GM19397 (cell line): ENCODE data around the gene BBS9.

Source experiments
- ATAC-seq: cut with Tn5 transposase; IDR thresholded peaks from one replicate; pipeline ENCODE4 v1.9.1; 2021; ENCODE audit warnings: mild to moderate bottlenecking, moderate library complexity; ENCODE audit not compliant: unreplicated experiment

The BBS9 gene

DNA sequence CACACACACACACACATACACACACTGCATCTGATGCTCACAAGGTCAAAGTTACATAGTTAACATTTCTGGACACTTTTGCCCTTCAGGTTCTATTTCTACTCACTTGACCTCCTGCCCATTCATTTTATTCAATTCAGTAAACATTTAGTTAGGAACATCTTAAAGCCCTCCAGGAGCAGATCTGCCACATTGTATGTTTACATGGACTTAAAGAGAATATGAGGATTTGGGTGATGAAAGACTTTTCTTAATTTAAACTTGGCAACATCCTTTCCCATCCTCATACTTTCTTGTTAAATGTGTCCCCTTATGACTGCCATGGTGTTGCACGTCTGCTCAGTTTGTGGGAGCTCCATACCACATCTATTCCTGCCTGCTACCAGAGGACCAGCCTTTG is 453.2 kb downstream of the BBS9 start:
- ATAC-seq, result no peak

DNA sequence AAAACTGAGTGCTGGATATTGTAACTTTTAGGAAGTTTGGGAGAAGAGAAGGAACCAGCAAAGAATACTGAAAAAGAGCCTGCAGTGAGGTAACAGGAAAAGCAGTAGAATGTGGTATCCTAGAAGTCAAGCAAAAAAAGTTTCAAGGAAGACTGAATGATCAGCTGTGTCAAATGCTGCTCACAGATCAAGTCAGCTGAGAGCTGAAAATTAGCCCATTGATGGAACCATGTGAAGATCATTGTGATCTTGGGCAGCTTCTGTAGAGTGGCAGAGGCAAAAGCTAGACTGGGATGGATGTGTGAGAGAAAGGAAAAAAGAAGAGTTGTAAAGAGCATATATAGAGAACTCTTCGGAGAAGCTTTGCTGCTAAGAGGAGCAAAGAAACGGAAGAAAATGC is 460.5 kb downstream of the BBS9 start:
- ATAC-seq, result no peak

DNA sequence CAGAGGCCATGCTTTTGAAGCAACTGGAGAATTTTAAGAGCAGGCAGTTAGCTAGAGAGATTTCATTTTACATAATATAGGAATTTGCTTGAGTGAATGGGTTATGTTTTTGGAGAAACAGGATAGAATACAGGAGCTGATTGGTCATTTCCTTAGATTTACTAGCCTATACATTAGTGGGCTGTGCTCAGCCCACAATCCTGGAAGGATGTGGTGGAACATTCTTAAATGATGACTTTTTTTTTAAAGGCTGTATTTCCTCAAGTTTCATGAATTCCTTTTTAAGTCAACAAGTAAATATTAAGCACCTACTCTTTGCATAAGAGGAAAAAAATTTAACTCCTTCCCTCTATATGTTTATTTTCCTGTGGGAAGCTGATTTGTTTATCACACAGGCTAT is 461.6 kb downstream of the BBS9 start:
- ATAC-seq, result no peak

DNA sequence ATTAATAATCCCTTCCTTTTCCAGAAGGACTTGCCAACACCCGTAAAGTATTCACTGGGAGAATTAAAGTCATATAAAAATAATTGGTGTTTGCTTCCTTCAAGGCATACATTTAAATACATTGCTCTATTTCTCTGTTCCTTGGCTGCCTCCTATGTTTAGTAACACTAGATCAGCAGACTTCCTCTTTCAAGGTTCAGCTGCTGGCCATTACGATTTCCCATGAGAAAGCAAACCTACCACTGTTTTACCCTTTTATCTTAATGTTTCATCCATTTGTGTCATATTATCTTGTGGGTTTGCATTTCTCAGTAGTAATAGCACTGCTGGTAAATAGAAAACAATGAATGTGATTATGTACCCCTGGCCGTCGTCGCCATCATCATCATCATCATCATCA is 462.1 kb downstream of the BBS9 start:
- ATAC-seq, result no peak

DNA sequence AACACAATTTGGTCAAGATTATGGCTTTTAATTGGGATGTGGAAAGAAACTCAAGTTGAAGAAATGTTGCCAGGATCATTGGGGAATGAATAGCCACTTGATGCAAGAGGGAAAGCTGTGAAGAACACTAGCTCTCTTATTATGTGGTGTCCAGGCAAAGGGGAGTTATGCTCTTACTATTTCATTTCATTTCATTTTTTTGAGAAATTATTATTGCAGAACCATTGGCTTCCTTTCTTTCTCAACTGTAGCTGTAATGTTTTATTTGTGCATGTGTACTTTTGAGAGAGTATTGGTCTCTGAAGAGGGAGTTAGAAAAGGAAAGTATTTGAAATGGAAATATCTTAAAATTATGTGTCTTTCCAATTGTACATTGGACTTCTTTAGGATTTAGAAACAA is 463.4 kb downstream of the BBS9 start:
- ATAC-seq, result no peak

- ATAC-seq, result no peak
Measured at GRCh38 chr7:33593611-33594010, 464.2 kb downstream of the BBS9 start.

GRCh38 chr7:33596686-33597085 is 467.3 kb downstream of the BBS9 start:
- ATAC-seq, result no peak

- no peak for ATAC-seq
Measured at GRCh38 chr7:33597181-33597580, 467.8 kb downstream of the BBS9 start.

GRCh38 chr7:33601101-33601500 is 471.7 kb downstream of the BBS9 start:
- no peak for ATAC-seq

DNA sequence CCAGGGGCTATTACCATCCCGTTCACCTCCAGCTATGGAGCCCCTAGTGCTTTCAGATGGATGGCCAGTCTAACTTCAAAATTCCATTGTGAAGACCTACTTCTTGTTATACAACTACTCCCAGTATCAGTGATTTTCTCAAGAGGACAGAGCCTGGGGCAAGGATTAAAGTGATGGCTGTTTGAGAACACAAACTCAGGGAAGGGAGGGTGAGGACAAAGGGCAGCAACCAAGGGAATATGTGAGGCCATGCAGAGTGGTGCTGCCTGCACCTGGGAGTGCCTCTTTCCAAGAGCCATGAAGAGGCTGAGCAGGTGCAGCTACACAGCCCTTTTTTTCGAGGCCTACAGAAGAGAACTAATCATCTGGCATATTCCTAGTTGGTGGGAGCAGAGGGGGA is 472.5 kb downstream of the BBS9 start:
- no peak for ATAC-seq

DNA sequence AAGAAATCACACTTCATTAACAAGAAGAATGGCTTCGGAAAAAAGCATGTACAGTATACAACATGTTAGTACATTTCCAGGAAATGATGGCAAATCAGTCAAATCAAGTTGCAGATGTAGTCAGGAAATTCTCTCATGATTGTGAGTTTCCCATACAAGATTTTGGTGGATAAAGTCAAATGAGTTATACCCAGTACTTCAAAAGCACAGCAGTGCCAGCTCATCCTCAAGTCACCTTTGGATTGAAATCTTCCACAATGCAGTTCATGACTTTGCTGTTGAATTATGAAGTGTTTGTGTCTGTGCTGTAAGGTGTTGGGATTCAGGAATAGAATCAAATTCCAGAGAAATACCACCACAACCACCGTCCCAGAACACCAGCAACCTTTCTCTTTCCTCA is 474.7 kb downstream of the BBS9 start:
- no peak for ATAC-seq

DNA sequence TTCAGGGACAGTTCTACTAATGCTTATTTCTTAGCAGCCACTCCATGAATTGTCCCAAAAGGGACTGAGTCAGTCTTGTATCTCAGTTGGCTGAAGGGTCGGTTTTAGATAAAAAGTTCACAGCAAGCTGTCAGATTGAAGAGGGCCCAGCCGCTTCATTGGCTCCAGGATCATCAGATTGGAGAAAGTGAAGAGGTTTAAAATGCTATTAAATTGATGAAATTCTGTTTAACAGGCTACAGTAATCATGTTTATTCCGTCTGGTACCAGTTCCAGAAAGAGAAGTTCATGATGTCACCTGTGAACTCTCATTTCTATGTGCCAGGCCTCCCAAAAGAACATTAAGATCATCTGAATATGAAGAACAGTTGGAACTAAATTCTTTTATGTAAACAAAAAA is 481.6 kb downstream of the BBS9 start:
- no peak for ATAC-seq

DNA sequence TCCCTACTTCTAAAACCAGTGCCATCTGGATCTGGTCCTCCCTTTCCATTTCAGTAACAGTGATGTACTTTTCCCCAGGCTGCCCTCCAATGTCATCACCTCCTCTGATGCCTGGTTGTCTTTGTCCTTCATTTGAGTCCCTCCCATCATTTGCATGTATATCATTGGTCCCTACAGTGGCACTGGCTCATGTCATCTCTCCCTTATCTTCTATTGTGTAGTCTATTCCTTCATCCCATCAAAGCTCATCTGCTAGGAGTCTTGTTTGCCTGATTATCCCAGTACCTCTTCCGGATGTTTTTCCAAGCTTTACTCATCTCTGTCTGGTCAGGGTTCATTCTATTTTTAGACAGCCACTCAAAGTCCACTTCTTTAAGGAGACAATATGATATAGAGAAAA is 483.1 kb downstream of the BBS9 start:
- no peak for ATAC-seq

DNA sequence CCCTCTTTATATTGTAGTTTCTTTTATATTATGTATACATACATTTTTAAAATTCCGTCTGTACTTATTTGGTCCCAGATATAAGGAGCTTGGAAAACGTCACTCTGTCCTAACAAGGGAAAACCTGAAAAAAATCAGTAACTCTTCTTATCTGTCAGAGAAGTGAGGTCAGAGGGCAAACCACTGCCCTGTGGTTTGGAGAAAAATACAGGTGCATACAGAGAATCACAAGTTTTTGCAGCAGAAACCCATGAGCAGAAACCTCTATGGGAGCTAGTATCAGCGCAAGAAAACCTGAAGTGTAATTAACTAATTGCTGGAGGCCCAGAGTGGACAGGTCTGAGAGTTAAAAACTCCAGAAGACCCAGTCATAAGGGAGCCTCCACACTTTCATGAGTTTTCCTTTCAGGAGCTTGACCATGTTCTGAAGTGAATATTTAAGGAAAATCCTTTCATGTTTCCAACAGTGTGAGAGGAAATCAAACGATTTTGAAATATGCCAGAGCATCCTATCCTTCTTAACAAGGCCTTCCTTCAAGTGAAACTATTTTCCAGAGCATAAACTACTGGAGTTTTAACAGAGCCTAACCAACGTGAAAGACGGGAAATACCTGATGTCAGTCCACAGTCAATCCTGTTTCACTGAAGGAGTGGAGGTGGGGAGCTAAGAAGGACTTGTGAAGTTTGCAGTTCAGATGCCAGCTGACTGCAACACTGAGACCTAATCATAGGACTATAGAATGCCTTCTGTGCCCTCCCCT is 485.2 kb downstream of the BBS9 start:
- no peak for ATAC-seq

DNA sequence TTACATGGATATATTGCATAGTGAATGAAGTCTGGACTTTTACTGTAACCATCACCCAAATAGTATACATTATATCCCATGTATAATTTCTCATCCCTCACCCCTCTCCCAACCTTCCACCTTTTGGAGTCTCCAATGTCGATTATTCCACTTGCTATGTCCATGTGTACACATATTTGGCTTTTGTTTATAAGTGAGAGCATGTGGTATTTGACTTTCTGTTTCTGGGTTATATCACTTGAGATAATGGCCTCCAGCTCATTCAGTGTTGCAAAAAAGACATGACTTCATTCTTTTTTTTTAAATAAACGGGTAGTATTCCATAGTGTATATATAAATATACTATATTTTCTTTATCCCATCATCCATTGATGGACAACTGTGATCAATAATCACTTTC is 487.4 kb downstream of the BBS9 start:
- no peak for ATAC-seq

DNA sequence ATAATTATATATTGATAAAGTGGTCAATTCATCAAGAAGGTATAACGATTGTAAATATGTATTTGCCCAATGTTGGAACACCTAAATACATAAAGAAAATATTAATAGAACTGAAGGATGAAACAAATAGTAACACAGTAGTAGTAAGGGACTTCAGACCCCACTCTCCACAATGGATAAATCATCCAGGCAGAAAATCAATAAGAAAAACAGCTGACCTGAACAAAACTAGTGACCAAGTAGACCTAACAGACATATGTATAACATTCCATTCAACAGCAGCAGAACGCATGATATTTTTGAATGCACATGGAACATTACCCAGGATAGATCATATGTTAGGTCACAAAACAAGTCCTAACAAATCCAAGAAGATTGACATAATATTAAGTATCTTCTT is 489.9 kb downstream of the BBS9 start:
- no peak for ATAC-seq

- no peak for ATAC-seq
Measured at GRCh38 chr7:33623267-33623666, 493.9 kb downstream of the BBS9 start.

GRCh38 chr7:33624215-33624614 is 494.9 kb downstream of the BBS9 start:
- no peak for ATAC-seq

GRCh38 chr7:33626869-33627268 is 497.5 kb downstream of the BBS9 start:
- ATAC-seq, result no peak

- no peak for ATAC-seq
Measured at GRCh38 chr7:33627741-33628140, 498.4 kb downstream of the BBS9 start.

DNA sequence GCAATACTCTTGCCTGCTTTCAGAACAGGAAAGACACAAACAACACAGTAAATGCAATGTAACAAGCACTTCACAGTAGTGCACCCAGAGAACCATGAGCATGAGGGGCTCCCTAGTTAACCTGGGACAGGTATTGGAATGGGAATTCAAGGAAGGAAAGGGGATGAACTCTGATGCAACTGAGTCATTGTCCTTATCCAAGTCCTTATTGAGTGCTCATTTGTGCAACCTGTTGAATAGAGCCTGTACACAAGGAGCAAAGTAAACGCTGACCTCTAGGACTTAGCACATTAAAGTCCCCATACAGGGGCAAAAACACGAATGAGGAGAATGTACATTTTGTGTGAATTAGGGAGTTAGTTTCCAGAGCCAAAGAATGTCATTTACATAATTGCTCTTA is 499.5 kb downstream of the BBS9 start:
- ATAC-seq, result no peak

DNA sequence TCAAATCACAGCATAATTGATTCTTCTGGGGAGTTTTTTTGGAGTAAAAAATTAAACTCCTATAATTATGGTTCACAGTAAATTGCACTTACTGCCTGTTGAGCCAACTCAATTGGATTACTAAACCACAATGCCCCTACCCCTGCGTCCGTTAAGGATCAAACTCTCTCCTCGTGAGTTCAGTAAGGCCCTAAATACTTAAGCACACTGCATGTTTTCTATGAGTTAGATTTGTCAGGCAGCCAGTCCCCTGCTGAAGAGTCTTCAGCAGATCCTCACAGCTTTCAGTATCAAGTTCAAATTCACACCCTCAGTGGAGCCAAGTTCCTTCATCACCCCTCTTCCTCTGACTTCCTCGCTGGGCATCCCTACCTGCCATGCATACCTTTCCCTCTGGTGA is 501.0 kb downstream of the BBS9 start:
- ATAC-seq, result no peak

GRCh38 chr7:33632322-33632721 is 503.0 kb downstream of the BBS9 start:
- no peak for ATAC-seq
